PFSK-1 (cell line): ENCODE data around the gene ADM5.

ENCODE experiments used
- POLR2AphosphoS5 ChIP-seq: IDR thresholded peaks from 2 replicates; pipeline ENCODE4 v1.6.1; 2012; ENCODE audit warnings: low read depth, mild to moderate bottlenecking, control low read depth, low read length, moderate library complexity
- TF ChIP-seq, protein P1 (sequence below), 2 experiments: IDR thresholded peaks; 2 replicates each; pipeline versions ENCODE4 v1.6.1 to v1.8.0; 2011 to 2012; ENCODE audit warnings: low read depth in 2 of 2, low read length in 2 of 2, control low read depth in 1 of 2, inconsistent platforms in 1 of 2, mild to moderate bottlenecking in 1 of 2, moderate library complexity in 1 of 2; ENCODE audit not compliant: insufficient read depth in 1 of 2

DNA sequence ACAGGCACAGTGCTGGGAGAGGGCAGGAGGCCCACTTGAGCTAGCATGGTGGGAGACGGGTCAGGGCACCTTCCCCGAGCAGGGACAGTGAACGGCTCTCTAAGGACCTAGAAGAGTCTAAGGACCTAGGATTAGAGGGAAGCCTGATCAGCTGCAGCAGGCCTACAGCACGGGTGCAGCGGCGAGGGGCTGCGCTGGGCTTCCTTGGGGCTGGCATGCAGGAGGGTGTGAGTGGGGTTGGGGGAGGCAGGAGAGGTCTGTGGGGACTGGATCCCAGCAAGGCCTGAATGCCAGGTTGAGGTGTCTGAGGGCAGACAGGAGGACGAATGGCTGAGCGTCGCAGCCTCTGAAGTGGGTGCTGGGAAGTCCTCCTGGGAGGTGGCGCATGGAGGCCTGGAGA, 43.8 kb upstream of the ADM5 start:
- no peak for TF ChIP-seq POLR2AphosphoS5
- TF ChIP-seq, protein P1, sequence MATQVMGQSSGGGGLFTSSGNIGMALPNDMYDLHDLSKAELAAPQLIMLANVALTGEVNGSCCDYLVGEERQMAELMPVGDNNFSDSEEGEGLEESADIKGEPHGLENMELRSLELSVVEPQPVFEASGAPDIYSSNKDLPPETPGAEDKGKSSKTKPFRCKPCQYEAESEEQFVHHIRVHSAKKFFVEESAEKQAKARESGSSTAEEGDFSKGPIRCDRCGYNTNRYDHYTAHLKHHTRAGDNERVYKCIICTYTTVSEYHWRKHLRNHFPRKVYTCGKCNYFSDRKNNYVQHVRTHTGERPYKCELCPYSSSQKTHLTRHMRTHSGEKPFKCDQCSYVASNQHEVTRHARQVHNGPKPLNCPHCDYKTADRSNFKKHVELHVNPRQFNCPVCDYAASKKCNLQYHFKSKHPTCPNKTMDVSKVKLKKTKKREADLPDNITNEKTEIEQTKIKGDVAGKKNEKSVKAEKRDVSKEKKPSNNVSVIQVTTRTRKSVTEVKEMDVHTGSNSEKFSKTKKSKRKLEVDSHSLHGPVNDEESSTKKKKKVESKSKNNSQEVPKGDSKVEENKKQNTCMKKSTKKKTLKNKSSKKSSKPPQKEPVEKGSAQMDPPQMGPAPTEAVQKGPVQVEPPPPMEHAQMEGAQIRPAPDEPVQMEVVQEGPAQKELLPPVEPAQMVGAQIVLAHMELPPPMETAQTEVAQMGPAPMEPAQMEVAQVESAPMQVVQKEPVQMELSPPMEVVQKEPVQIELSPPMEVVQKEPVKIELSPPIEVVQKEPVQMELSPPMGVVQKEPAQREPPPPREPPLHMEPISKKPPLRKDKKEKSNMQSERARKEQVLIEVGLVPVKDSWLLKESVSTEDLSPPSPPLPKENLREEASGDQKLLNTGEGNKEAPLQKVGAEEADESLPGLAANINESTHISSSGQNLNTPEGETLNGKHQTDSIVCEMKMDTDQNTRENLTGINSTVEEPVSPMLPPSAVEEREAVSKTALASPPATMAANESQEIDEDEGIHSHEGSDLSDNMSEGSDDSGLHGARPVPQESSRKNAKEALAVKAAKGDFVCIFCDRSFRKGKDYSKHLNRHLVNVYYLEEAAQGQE (IDR thresholded peaks at IDR 0.05; ENCODE audit: insufficient read depth in 1 of 2, low read depth in 2 of 2, low read length in 2 of 2) = no peak
